Inflammatory macrophage treated with lipopolysaccharide for 4 hours (primary cell): ENCODE data around the gene ADGRG4.
"Not testable (repeated sequence)": the region's sequence is repeated elsewhere in the genome, so short reads cannot be mapped to it uniquely, and the experiment has no call there.

Experiments
- DNase-seq: peaks from one replicate; pipeline ENCODE4 v3.0.0-alpha.2; 2020

The ADGRG4 gene

GRCh38 chrX:136300721-136301120 is at the start of gene ADGRG4:
Gene ADGRG4 (plus strand): TSS chrX:136300963. CDS start chrX:136308778, 7,815 bp downstream.
- DNase-seq, result not testable (repeated sequence)

- peak; percentile 60 for DNase-seq
These were observed 49.4 kb upstream of the ADGRG4 start, which contains the start of gene MAP7D3 for GRCh38 chrX:136251041-136251991. Gene MAP7D3 (minus strand): TSS chrX:136251400. CDS start chrX:136251358, 42 bp downstream.

GRCh38 chrX:136255541-136255940 is 45.2 kb upstream of the ADGRG4 start:
- DNase-seq, result no peak

GRCh38 chrX:136256026-136256425 is 44.7 kb upstream of the ADGRG4 start:
- no peak for DNase-seq

GRCh38 chrX:136258951-136259350 is 41.8 kb upstream of the ADGRG4 start:
- no peak for DNase-seq

GRCh38 chrX:136259543-136259942 is 41.2 kb upstream of the ADGRG4 start:
- DNase-seq, result no peak

- no peak for DNase-seq
These were observed 40.0 kb upstream of the ADGRG4 start for GRCh38 chrX:136260776-136261175.

GRCh38 chrX:136261321-136261720 is 39.4 kb upstream of the ADGRG4 start:
- DNase-seq, result no peak

- DNase-seq, result no peak
These were observed 38.5 kb upstream of the ADGRG4 start for GRCh38 chrX:136262243-136262642.

GRCh38 chrX:136262812-136263315 is 37.9 kb upstream of the ADGRG4 start:
- DNase-seq, result no peak

GRCh38 chrX:136266828-136267227 is 33.9 kb upstream of the ADGRG4 start:
- no peak for DNase-seq

GRCh38 chrX:136268051-136269048 is 32.4 kb upstream of the ADGRG4 start:
- DNase-seq, result peak; percentile 34

GRCh38 chrX:136269921-136270320 is 30.8 kb upstream of the ADGRG4 start:
- no peak for DNase-seq

GRCh38 chrX:136271300-136271699 is 29.5 kb upstream of the ADGRG4 start:
- peak; percentile 8 for DNase-seq

- DNase-seq, result no peak
These were observed 28.4 kb upstream of the ADGRG4 start for GRCh38 chrX:136272325-136272724.

- DNase-seq, result no peak
These were observed 26.8 kb upstream of the ADGRG4 start for GRCh38 chrX:136273986-136274385.

GRCh38 chrX:136275553-136275952 is 25.2 kb upstream of the ADGRG4 start:
- DNase-seq, result no peak

- not testable (repeated sequence) for DNase-seq
These were observed 14.4 kb upstream of the ADGRG4 start for GRCh38 chrX:136286375-136286774.

- no peak for DNase-seq
These were observed 8.9 kb upstream of the ADGRG4 start for GRCh38 chrX:136291824-136292223.

GRCh38 chrX:136292656-136293055 is 8.1 kb upstream of the ADGRG4 start:
- no peak for DNase-seq

- DNase-seq, result no peak
These were observed 5.4 kb upstream of the ADGRG4 start for GRCh38 chrX:136295380-136295779.

- DNase-seq, result no peak
These were observed 2.3 kb downstream of the ADGRG4 start for GRCh38 chrX:136303041-136303440.

- DNase-seq, result no peak
These were observed 3.7 kb downstream of the ADGRG4 start for GRCh38 chrX:136304493-136304892.
